A549 (cell line): ENCODE results near the gene NPEPPS. TPM values are rescaled to one million over a fixed set of nuclear protein-coding genes. Genes with fewer than 3 reads are reported as not detected.
"Not testable (repeated sequence)": the region's sequence is repeated elsewhere in the genome, so short reads cannot be mapped to it uniquely, and the experiment has no call there.

Experiments used
- ATAC-seq, 2 experiments: fragments of 200-7000 bp in 1 of 2; fragments of >200 bp in 1 of 2; cut with Nextera tagmentation in 1 of 2; cut with Tn5 transposase in 1 of 2; 3 replicates each; pipeline versions ENCODE4 v1.8.0 to v1.9.1; 2018 to 2020; ENCODE audit warnings: mild to moderate bottlenecking in 1 of 2, moderate library complexity in 1 of 2
- CTCF ChIA-PET: fragments of 300-600 bp; sonication (Branson Sonifier 250); formaldehyde crosslinking; extraction: SDS; loops from one replicate; lab custom pipeline; 2021; ENCODE audit warnings: antibody characterized with exemption, inconsistent platforms; lab: Yijun Ruan, JAX
- POLR2A ChIA-PET: fragments of 350-600 bp; formaldehyde crosslinking; extraction: SDS; loops from one replicate; lab custom pipeline; 2021; ENCODE audit warnings: antibody characterized with exemption, inconsistent platforms; lab: Yijun Ruan, JAX
- DNase-seq, 2 experiments: peaks; one replicate each; pipeline versions ENCODE4 v3.0.0 to v3.0.0-alpha.2; 2011 to 2016; ENCODE audit warnings: low read depth in 1 of 2, low spot score in 1 of 2
- FAIRE-seq: peaks from 2 replicates; lab custom pipeline; 2011; peaks lifted over from hg19 to GRCh38; lab: Jason Lieb, UNC
- H3K27ac ChIP-seq, 2 experiments: fragments of >200 bp; sonication (Bioruptor Twin); formaldehyde crosslinking; 3 replicates each; pipeline ENCODE4 v1.5.1; 2016 to 2017
- H3K4me1 ChIP-seq: fragments of >200 bp; sonication (Bioruptor Twin); formaldehyde crosslinking; 3 replicates; pipeline ENCODE4 v1.6.1; 2016
- H3K4me2 ChIP-seq: fragments of >200 bp; sonication (Bioruptor Twin); formaldehyde crosslinking; 3 replicates; pipeline ENCODE4 v1.6.1; 2016
- H3K4me3 ChIP-seq: fragments of >200 bp; sonication (Bioruptor Twin); formaldehyde crosslinking; 3 replicates; pipeline ENCODE4 v1.5.1; 2016
- H3K9me3 ChIP-seq: fragments of >200 bp; sonication (Bioruptor Twin); formaldehyde crosslinking; 3 replicates; pipeline ENCODE4 v1.6.1; 2016
- PHF8 ChIP-seq: fragments of 200-600 bp; sonication (generic); IDR thresholded peaks from 2 replicates; pipeline ENCODE4 v1.6.1; 2016; ENCODE audit warnings: low read depth, mild to moderate bottlenecking, antibody characterized with exemption, moderate library complexity, borderline replicate concordance
- ZC3H11A ChIP-seq: fragments of 450-650 bp; IDR thresholded peaks from 2 replicates; pipeline ENCODE4 v1.6.1; 2014; ENCODE audit warnings: antibody characterized with exemption, mild to moderate bottlenecking
- WGBS: methylation state at CpG from one replicate; pipeline ENCODE4 v1.1.6; 2017; ENCODE audit errors: missing lambda C conversion rate; 5-methylcytosine and 5-hydroxymethylcytosine counted together
- polyA plus RNA-seq, 4 experiments: library from polyadenylated mRNA; depleted of rRNA in 3 of 4; stranded (reverse); fragments of >200 nt; fragmentation: RNase III in 1 of 4; extraction: RNeasy Plus Mini Kit Qiagen cat#74134 plus additional on column Dnase treatment in 1 of 4; gene quantifications; 2 replicates in 3 of 4; 3 replicates in 1 of 4; pipeline ENCODE4 v1.2.3, GENCODE V29; 2011 to 2017

NPEPPS gene
- polyA plus RNA-seq, 2 of the 4 experiments (the other 2 are of a cell fraction) = 99.2 to 169 TPM

DNA sequence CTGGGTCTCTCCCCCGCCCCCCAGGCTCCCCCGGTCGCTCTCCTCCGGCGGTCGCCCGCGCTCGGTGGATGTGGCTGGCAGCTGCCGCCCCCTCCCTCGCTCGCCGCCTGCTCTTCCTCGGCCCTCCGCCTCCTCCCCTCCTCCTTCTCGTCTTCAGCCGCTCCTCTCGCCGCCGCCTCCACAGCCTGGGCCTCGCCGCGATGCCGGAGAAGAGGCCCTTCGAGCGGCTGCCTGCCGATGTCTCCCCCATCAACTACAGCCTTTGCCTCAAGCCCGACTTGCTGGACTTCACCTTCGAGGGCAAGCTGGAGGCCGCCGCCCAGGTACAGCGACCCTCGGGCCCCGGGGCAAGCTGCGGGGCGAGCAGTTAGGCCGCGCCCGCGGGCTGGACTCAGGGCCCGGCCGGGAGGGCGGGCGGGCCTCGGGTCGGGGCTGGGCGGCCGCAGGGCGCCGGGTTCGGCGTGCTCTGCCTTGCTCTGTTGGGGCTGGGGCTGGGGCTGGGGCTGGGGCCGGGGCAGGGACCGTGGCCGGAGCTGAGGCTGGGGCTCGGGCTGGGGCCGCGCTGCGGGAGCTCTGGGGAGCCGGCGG, 419 bp downstream of the NPEPPS start:
- no CpG with 5 or more reads among the region's 61 CpGs for WGBS
- peak; percentile 76 to 87 for ATAC-seq
- CTCF ChIA-PET = interaction anchor here (0.9 to 1.5 kb wide), 2 partner anchors 31 to 84 kb away, joined by 4 to 5 read pairs; no protein-coding TSS in a partner anchor
- FAIRE-seq, DNase-seq, H3K4me1 ChIP-seq, H3K9me3 ChIP-seq, POLR2A ChIA-PET: not testable (repeated sequence)
- Histone ChIP-seq H3K27ac (peak overlapping the region; percentile 93 to 100), H3K4me2 (peak overlapping the region; percentile 69), H3K4me3 (peak overlapping the region; percentile 70)
- TF ChIP-seq PHF8 = peak; percentile 45; the same call in 1 of the 2 replicates

DNA sequence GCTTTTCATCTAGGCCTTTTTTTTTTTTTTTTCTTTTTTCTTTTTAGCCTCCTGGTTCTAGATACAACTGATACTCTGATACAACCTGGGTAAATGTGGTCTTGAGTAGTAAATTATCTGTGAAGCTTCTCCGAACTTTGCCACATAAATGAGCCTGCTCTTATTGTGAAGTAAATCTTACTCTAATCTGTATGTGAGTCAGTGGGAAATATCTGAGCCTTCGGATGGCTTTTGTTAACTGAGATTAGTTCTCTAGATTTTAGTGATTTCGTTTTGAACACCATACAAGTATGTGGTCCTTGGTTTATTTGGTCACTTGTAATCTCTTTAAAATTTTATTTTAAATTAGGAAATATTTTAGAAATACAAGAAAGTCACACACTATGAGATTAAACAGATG, 8.2 kb downstream of the NPEPPS start:
- H3K9me3 ChIP-seq, ATAC-seq, DNase-seq, FAIRE-seq, POLR2A ChIA-PET, H3K4me2 ChIP-seq, H3K4me1 ChIP-seq, H3K27ac ChIP-seq, CTCF ChIA-PET, H3K4me3 ChIP-seq: not testable (repeated sequence)
- WGBS = 78% methylated on average over 3 of the region's 3 CpGs

DNA sequence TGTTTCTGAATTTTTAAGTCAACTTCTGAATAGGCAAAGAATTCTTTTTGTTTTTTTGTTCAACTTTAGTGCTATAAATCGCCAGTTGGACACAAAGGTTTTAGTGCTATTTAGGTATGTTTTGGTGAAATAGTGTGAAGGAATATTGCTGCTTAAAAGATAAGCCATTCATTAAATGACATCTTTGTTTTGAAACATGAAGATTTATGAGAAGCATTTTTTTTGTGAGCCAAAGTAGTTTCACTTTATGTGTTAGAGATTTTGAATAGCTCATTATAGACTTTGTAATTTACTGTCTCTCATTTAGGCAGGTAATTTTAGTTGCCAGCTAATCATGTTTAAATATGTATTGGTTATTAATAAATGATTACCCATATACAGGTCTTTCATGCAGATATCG, 10.8 kb downstream of the NPEPPS start:
- CTCF ChIA-PET, POLR2A ChIA-PET, H3K4me1 ChIP-seq, H3K4me3 ChIP-seq, H3K27ac ChIP-seq, ATAC-seq, DNase-seq, H3K9me3 ChIP-seq, H3K4me2 ChIP-seq: not testable (repeated sequence)
- peak; percentile 99 for FAIRE-seq
- 90% methylated on average over 2 of the region's 2 CpGs for WGBS

DNA sequence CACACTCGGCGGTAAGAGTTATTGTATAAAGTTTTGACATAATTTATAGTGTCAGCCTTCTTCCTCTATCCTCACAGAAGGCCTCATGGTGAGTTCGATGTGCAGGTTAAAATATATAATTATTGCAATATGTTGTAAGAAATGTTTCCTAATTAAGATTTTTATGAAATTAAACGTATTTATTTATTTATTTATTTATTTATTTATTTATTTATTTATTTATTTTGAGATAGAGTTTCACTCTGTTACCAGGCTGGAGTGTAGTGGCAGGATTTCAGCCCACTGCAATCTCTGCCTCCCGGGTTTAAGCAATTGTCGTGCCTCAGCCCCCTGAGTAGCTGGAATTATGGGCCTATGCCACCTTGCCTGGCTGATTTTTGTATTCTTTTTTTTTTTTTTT, 13.4 kb downstream of the NPEPPS start:
- H3K4me1 ChIP-seq, CTCF ChIA-PET, H3K4me3 ChIP-seq, POLR2A ChIA-PET, DNase-seq, H3K4me2 ChIP-seq, FAIRE-seq, H3K9me3 ChIP-seq, H3K27ac ChIP-seq, ATAC-seq: not testable (repeated sequence)
- WGBS = 90% methylated on average over 6 of the region's 6 CpGs
- peak; percentile 97 for TF ChIP-seq ZC3H11A

DNA sequence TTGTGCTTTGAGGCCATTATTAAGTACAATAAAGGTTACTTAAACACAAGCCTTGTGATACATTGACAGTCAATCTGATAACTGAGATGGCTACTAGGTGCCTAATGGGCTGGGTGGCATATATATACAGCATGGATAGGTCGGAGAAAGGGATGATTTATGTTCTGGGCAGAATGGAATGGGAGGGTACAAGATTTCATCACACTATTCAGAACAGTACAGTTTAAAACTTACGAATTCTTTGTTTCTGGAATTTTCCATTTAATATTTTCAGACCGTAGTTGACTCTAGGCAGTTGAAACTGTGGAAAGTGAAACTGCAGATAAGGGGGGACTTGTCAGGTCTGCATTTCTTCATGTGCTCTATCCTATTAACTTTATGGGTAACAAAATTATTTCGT, 23.8 kb downstream of the NPEPPS start:
- H3K9me3 ChIP-seq, DNase-seq, H3K27ac ChIP-seq, POLR2A ChIA-PET, CTCF ChIA-PET, H3K4me1 ChIP-seq, H3K4me3 ChIP-seq, H3K4me2 ChIP-seq: not testable (repeated sequence)
- ATAC-seq (0 out of 6 replicates have a peak, but pooled peaks of 1 of the 2 experiments have one; percentile 47), FAIRE-seq (peak; percentile 32)
- WGBS = 91% methylated on average over 4 of the region's 4 CpGs

DNA sequence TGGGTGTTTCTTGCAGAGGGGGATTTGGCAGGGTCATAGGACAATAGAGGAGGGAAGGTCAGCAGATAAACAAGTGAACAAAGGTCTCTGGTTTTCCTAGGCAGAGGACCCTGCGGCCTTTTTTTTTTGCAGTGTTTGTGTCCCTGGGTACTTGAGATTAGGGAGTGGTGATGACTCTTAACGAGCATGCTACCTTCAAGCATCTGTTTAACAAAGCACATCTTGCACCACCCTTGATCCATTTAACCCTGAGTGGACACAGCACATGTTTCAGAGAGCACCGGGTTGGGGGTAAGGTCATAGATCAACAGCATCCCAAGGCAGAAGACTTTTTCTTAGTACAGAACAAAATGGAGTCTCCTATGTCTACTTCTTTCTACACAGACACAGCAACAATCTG, 25.2 kb downstream of the NPEPPS start:
- 80% methylated on average over 3 of the region's 3 CpGs for WGBS
- ATAC-seq, POLR2A ChIA-PET, DNase-seq, FAIRE-seq, H3K27ac ChIP-seq, H3K4me2 ChIP-seq, H3K4me3 ChIP-seq, H3K9me3 ChIP-seq, H3K4me1 ChIP-seq: not testable (repeated sequence)
- CTCF ChIA-PET = interaction anchor here (0.8 kb wide), 1 partner anchor 60 kb away, joined by 3 read pairs; no protein-coding TSS in a partner anchor

DNA sequence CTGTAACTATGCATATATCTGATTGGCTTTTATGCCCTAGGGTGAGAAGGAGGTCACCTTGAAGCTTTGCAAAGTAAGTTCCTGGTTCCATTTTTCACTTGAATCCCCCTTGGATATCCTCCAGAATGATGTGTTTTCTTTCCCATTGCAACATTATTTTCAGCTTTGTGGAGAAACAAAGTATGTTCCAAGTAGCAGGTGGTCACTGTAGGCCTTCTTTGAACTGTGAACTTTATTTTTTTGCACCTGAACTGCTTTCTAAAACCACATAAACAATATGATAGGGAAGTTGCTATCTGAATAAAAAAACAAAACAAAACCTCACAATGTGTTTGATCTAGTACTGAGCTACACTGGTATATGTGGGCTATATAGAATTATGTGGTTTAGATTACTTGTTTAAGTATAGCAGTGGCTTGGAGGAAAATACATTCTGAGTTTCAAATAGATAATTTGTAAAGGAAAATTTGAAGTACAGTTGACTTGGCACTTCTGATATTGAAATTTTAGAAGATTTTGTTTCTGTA, 29.7 kb downstream of the NPEPPS start:
- H3K4me2 ChIP-seq, H3K27ac ChIP-seq, POLR2A ChIA-PET, H3K9me3 ChIP-seq, DNase-seq, ATAC-seq, CTCF ChIA-PET, H3K4me3 ChIP-seq, H3K4me1 ChIP-seq: not testable (repeated sequence)
- FAIRE-seq = peak; percentile 94

DNA sequence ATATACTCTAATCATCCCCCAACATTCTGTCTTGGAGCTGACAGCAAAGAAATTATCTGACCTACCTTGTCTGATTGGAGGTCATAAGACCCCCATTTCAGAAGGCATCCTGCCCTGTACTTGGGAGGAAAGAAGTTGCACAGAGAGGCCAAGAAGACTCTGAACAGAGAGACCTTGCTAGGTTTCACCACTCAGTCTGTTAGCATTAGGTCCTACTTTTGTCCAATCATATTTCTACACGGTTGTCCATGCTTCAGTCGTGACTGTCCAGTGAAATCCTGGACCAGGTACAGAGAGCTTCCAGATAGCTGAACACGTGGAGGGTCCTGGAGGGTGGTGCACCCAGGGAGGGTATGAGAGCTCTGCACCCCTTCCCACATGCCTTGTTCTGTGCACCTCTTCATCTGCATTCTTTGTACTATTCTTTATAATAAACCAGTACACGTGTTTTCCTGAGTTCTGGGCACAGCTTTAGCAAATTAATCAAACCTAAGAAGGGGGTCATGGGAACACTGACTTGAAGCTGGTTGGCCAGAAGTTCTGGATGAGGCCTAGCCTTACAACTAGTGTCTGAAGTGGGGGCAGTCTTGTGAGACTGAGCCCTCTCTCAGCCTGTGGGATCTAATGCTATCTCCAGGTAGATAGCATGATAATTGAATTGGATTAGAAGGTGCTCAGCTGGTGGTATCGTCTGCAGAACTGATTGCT, 30.9 kb downstream of the NPEPPS start:
- POLR2A ChIA-PET, H3K9me3 ChIP-seq, H3K4me3 ChIP-seq, FAIRE-seq, DNase-seq, H3K4me1 ChIP-seq, H3K4me2 ChIP-seq, H3K27ac ChIP-seq, CTCF ChIA-PET: not testable (repeated sequence)
- peak; percentile 67 to 78 for ATAC-seq
- 68% methylated on average over 4 of the region's 5 CpGs for WGBS

DNA sequence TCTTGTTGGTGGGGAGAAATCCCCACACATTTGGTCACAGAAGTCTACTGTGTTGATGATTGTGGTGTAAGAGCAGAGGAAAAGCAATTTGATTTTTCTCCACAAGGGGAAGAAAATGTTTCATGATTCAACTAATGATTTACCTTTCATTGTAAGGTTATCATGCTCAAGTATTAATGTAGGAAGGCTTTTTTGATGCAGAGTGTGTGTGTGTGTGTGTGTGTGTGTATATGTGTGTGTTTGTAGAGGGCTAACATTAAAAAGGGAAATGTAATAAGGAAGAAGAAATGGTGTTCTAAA, 31.4 kb downstream of the NPEPPS start:
- H3K9me3 ChIP-seq, H3K4me3 ChIP-seq, H3K4me2 ChIP-seq, POLR2A ChIA-PET, DNase-seq, H3K4me1 ChIP-seq, H3K27ac ChIP-seq, CTCF ChIA-PET: not testable (repeated sequence)
- peak; percentile 95 for FAIRE-seq
- peak; percentile 71 to 80; a peak in 5 of 6 replicates for ATAC-seq

DNA sequence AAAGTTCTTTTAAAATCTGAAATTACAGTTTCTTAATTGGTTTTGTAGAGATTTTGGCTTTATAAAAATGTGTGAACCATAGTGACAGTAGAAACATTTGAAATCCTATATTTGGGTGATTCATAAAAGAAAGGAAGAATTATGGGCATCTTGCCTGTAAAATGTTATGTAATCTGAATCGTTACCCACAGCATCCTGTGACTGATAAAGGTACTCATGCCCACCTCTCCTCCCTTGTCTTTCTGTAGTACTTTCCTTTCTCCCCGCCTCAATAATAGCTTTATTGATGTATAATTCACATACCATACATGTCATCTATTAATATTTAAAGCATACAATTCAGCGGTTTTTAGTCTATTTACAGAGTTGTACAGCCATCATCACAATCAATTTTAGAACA, 36.4 kb downstream of the NPEPPS start:
- H3K27ac ChIP-seq, DNase-seq, H3K9me3 ChIP-seq, FAIRE-seq, POLR2A ChIA-PET, H3K4me1 ChIP-seq, CTCF ChIA-PET, H3K4me2 ChIP-seq, H3K4me3 ChIP-seq, ATAC-seq: not testable (repeated sequence)
- 46% methylated on average over 3 of the region's 3 CpGs for WGBS

DNA sequence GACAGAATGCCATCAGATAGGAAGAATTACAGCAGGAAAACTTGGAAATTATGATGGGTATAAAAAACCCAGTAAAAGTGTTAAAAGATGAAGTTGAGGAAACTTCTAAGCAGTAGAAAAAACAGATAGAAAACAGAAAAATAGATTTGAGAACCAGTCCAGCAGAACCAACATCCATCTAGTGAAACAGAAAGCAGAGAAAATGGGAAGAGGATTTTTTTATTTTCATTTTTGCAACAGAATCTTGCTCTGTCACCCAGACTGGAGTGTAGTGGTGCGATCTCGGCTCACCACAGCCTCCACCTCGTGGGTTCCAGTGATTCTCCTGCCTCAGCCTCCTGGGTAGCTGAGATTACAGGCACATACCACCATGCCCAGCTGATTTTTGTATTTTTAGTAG, 41.7 kb downstream of the NPEPPS start:
- CTCF ChIA-PET, POLR2A ChIA-PET, H3K4me2 ChIP-seq, H3K9me3 ChIP-seq, H3K27ac ChIP-seq, ATAC-seq, DNase-seq, FAIRE-seq, H3K4me3 ChIP-seq, H3K4me1 ChIP-seq: not testable (repeated sequence)
- 93% methylated on average over 3 of the region's 3 CpGs for WGBS
